ENCODE data around the gene UBAC2. TPM values are rescaled to one million over a fixed set of nuclear protein-coding genes. Genes with fewer than 3 reads are reported as not detected.

Gene UBAC2, protein sequence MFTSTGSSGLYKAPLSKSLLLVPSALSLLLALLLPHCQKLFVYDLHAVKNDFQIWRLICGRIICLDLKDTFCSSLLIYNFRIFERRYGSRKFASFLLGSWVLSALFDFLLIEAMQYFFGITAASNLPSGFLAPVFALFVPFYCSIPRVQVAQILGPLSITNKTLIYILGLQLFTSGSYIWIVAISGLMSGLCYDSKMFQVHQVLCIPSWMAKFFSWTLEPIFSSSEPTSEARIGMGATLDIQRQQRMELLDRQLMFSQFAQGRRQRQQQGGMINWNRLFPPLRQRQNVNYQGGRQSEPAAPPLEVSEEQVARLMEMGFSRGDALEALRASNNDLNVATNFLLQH
- total RNA-seq, result 79.1 TPM

DNA sequence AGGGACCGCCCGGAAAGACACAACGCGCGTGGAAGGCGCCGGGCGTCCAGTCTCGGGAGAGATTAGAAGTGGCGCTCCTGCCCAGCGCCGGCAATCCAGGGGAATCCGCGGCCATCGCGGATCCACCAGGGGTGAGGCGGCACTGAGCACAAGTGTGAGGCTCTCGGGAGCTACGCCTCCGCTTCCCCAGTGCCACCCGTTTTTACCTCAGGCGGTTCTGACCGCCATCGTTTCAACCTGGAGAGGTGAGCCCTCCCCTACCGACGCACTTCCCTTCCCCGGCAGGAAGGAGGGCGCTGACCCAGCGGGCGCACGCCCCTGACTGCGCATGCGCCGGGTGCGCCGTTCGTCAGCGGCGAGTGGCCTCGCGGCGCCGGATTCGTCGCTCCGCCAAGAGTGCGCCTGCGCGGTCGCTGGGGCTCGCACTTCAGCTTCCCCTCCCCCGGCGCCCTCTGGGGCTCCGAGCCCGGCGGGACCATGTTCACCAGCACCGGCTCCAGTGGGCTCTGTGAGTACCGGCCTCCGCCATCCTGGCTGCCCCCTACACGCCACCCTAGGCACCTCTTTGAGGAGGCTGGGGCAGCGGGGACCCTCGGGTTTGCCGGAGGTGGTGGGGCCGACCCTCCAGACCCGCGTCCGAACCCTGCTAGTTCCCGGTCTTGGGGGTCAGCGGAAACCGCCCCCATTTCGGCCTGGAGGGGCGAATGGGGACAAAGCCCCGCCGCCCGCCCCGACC lies at the start of gene UBAC2:
Gene UBAC2 (plus strand): TSS at position 423 of the 736 bp plus-strand sequence. CDS start 55 bp downstream, at position 478.
- DNase-seq, result peak; percentile 98

DNA sequence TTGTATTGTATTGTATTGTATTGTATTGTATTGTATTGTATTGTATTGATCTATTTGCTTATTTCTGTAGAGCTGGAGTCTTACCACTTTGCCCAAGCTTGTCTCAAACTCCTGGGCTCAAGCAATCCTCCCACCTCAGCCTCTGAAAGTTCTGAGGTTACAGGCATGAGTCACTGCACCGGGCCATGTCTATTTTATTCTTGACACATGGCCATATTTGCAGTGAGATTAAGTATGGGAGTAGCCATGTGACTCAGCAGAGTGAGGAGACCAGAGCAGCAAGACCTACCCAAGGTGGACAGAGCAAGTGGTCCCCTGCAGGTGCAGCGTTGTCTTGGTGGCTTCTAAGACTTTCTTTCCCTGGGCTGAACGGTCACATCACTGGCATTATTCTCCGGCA lies 49.1 kb upstream of the UBAC2 start:
- DNase-seq, result no peak

DNA sequence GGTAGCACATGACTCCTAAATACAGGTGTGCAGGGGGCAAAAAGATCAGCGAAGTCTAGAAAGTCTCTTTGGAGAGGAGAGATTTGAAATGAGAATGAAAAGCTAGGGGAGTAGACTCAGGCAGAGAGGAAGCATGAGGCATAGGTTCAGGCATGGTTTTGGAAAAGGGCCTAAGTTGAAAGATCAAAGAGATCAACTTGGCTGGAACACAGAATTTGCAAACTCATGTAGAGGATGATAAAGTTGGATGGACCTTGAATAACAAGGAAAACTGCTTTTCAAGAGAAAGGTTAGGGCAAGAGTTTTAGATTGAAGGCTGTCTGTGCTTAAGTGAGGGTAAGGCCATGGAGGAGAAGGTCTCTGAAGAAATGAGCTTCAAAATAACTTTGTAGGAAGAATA lies 47.4 kb upstream of the UBAC2 start:
- DNase-seq, result no peak

DNA sequence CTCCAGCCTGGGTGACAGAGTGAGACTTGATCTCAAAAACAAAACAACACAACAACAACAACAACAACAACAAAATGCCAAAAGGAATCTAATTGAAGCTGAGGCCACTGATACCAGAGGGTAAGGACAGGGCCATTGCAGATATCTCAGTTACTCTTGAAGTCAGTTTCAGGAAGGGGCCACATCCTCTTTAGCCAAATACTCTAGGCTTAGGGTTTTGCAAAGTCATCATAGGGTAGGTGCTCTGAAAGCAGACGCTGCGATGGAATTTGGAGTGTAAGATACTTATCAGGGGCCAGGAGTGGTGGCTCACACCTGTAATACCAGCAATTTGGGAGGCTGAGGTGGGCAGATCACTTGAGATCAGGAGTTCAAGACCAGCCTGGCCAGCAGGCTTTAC lies 46.6 kb upstream of the UBAC2 start:
- no peak for DNase-seq

DNA sequence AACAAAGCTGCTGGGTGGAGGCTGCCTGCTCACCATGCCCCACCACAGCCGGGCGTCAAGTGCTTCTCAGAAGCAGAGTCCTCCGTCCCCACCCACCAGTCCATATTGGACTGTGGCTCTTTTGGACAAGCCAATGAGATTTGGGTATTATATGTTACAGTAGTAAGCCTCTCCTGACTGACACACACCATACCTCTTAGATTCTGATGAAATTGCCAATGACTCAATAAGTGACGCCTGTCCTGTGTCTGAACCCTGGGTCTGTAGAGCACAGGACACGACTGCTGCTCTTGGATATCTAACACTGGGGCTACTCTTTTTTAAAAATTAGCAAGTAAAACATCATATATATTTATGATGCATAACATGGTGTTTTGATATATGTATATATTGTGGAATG lies 44.8 kb upstream of the UBAC2 start:
- DNase-seq, result no peak

DNA sequence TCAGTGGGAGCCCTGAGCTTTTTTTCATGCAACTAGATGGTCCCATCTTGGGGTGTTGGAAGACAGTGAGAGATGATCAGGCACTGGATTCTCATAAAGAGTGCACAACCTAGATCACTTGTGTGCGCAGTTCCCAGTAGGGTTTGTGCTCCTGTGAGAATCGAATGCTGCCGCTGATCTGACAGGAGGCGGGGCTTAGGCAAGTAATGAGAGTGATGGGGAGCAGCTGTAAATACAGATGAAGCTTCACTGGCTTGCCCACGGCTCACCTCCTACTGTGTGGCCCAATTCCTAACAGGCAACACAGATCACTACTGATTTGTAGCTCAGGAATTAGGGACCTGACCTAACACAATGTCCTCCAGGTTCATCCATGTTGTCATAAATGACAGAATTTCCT lies 43.6 kb upstream of the UBAC2 start:
- no peak for DNase-seq

DNA sequence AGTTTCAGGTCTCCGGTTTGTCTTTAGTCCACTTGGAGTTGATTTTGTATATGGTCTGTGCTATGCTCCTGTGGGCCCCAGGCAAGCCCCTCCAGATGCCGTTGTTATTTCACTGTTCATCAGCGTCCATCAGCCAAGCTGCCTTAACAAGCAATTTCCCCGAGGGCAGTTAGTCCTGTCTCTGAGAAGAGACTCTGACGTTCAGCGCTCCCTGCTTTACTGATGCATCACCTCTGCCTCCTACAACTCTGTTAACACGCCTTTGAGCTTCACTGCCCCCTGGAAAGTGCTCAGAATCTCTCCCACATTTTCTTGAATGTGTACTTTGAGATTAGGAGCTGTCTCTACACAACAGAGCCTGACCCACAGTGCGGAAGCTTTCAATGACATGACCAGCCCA lies 41.8 kb upstream of the UBAC2 start:
- DNase-seq, result no peak

DNA sequence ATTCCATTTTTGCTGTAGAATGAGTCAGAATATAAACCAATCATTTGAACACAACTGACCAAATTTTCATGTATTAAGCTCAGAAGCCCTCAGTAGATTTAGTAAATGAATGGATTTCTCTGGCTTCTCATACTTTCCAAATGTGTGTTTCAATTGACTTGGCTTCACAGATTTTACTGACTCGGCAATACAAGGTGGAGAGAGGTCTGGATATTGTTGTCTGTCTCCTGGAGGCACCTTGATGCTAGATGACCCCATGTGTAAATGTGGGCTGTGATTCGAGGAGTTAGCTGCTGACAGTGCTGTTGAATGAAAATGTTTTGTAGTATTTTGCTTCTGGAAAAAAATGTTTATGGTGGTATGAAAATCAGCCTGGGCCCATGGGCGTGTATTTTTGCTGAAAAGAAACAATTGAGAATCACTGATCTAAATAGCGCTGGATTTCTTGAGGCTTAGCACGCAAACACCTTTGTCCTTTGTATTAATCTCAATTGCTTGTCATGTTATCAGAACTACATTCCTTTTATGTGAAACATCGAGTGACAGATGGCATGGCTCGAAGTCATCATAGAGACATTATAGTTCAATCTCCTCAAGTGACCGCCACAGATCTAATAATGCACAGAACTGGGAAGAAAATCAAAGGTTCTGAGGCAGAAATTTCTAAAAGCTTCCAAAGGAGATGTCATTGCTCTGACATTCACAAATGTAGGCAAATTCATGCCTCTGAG lies 41.2 kb upstream of the UBAC2 start:
- no peak for DNase-seq

DNA sequence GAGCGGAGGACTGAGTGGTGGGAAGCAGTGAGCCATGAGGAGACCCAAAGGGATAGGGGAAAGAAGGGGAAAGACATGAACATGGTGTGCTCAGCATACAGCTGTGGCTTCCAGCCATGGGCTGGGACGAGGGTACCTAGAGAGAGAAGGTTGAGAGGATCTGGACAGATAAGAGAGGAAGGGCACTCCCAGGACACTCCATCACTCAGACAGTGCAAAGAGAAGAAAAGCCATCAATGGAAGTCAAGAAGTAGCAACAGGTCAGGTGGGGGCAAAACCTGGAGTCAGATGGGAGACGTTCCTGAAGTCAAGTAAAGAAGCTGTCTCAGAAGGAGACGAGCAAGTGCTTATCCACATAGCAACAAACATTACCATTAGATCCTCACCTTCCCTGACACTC lies 40.2 kb upstream of the UBAC2 start:
- DNase-seq, result no peak

DNA sequence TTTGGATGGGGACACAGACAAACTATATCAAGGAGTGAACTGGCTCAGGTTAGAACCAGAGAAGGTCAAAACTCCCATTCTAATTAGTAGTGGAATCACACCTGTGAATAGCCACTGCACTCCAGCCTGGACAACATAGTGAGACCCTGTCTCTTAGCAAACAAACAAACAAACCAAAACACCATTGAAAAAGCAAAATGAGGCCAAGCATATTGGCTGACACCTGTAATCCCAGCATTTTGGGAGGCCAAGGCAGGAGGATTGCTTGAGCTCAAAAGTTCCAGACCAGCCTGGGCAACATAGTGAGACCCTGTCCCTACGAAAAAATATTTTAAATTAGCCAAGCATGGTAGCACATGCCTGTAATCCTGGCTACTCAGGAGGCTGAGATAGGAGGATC lies 39.1 kb upstream of the UBAC2 start:
- no peak for DNase-seq

DNA sequence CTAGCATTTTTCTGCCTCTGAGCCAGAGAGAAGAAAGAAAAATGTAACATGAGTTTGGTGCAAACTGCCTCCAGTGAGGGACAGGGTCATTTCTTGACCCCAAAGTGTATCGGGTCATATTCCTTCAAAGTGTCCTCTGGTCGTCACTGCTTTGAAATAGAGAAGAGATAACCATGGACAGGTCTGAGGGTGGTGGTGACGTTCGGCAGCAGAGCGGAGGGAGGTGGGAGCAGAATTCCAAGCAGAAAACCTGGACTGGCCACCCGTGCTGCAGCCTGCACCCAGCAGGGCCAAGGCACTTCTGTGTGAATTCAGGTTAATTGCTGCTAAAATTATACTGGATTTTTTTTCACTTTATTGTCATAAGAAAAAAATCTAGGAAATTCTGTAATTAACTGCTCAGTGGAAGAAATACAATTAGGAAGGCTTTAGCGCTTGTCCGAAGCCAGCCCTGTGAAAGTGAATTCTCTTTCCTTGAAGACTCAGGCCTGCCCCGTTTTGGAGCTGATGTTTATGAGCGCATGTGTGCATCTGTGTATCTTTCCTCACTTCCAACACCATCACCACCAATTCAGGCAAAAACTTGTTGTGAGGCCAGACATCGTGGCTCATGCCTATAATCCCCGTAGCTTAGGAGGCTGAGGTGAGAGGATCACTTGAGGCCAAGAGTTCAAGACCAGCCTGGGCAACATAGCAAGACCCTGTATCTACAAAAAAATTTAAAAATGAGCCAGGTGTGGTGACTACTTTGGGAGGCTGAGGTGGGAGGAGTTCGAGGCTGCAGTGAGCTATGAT lies 37.9 kb upstream of the UBAC2 start:
- DNase-seq, result no peak

DNA sequence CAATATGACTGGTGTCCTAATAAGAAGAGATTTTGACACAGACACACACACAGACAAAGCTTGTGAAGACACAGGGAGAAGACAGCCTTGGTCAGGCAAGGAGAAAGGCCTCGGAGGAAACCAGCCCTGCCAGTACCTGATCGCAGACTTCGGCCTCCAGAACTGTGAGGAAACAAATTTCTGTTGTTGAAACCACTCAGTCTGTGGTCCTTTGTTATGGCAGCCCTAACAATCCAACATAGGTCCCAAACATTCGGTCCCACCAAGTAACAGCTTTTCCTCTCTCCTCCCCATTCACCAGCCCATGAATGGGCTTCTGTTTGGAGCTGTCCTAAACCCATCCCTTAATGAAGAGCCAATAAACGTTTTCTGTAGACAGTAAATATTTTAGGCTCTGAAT lies 36.4 kb upstream of the UBAC2 start:
- no peak for DNase-seq

DNA sequence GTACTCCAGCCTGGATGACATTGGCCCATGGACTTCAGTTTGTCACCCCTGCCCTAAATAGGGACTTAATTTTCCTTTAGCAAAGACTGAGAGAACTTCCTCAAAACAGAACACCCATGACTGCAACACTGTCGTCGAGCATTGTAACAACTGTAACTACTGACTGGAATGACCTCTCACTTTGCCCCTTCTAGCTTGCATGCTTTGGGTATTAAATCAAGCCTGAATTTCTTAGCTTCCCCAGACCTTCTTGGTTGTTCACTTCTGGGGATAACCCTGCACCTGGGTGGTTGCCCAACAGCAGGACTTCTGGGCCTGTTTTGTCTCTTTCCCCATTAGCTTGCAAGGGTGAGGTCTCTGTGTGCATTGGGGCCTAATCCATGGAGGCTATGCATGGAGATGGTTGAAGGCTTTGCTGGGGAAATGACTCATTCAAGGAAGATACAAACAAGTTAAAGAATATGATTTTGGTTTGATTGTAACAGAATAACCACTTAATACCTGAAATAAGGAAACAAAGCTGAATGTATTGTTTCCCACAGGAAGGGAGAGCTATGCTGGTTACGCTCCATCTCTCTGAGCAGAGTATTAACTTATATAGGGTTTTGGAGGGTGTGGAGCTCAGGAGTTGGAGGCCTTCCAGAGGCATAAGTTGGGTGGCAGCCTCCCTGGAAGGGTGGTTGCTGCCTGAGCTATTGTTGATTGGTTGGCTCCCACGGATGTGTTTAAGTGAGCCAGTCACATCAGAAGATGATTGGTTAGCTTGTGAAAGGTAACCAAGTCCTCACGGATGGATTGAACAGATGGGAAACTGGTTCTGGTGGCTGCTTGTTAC lies 34.7 kb upstream of the UBAC2 start:
- DNase-seq, result no peak

DNA sequence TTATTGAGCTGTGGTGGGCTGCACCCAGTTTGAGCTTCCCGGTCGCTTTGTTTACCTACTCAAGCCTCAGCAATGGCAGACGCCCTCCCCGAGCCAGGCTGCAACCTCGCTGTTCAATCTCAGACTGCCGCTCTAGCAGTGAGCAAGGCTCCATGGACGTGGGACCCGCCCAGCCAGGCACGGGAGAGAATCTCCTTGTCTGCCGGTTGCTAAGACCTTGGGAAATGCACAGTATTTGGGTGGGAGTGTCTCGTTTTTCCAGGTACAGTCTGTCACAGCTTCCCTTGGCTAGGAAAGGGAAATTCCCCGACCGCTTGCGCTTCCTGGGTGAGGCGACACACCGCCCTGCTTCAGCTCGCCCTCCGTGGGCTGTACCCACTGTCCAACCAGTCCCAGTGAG lies 27.7 kb upstream of the UBAC2 start:
- DNase-seq, result no peak

DNA sequence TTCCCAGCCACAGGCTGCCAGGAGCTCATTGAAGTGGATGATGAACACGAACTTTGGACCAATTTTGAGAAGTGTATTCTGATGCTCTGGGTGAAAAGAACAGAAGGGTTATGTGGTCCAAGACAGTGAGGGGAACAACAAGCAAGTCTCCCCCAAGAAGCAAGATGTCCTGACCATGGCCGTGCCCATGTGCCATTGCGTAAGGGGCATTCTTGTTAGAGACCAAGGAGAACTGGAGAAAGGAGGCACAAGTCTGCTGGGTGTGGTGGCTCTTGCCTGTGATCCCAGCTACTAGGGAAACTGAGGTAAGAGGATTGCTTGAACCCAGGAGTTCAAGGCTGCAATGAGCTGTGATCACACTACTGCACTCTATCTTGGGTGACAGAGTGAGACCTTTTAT lies 27.0 kb upstream of the UBAC2 start:
- no peak for DNase-seq

DNA sequence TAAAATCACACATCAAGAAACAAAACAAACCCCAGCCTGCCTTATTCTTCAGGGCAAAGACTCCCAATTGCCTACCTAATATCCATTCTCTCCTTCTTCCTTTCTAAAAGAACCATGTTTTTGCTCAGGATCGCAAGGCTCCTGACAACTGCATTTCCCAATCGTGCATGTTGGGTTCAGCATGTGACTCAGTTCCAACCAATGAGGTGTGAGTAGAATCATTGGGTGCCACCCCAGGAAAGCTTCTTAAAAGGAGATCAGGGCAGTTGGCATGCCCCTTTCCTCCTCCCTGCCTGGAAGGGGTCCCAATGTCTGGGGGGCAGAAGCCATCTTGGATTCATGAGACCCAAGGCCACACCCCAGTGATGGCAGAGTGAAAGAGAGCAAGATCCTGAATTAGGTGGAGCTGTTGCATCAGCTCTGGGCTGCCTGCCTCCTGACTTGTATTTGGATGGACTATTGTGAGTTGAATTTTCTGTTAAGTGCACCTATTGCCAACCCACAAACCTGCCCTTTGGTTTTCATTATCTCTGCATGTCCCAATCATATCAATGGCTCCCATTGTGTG lies 26.0 kb upstream of the UBAC2 start:
- no peak for DNase-seq

DNA sequence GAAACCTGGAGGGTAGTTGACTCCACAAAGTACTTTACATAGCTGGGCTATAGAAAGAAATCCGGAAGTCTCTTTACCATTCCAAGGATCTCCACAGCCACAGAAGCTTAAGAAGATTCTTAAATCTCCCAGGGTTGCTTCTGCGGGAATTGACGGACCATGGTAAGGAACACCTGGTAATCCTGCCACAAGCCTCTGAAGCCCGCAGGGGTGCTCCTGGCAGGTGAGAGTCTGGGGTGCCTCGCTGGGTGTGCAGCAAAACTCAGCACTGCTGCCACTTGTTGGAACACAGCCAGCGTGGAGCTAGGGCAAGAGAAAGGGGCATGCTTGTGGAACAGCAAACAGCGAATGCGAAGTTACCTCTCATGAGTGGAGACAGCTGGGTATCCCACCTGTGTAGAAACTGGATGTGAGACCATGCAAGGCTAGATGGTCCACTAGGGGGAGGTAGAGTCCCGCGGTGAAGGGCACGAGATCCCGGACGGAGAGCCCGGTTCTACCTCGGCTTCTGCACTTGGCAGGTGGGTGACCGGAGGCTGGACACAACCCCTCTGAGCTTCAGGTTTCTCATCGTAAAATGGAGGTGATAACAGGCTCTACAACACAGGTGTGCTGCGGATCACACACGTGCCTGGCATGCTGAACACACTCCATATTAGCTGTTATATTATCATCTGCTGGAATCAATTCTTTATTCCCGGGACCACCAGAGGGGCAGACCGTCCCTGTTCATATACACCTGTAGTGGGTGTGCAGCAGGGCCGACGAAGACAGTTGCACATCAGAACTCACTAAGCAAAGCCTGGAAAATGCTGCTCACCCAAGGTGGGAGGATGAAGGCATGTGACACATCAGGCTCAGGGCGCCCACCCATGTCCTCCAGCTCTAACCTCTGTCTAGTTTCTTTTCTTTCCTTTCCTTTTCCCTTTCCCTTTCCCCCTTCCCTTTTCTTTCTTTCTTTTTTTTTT lies 24.1 kb upstream of the UBAC2 start:
- DNase-seq, result peak; percentile 79

DNA sequence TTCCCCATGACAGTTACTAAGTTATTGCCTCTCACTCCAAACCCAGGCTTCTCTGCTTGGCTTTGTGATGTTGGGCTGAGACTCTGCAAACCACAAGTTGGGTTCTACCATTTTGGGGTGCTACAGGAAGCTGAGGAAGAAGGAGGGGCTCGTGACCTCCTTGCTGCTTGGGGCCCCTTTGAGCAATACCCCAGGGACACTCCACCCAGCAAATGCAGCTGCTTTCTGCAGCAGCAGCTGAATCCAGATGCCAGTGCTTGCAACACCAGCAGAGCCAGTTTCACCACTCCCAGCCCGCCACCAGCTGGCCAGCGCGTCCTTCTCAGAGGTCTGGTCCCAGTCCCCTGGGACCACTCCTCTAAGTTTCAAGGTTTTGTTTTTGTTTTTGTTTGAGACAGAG lies 22.0 kb upstream of the UBAC2 start:
- no peak for DNase-seq

DNA sequence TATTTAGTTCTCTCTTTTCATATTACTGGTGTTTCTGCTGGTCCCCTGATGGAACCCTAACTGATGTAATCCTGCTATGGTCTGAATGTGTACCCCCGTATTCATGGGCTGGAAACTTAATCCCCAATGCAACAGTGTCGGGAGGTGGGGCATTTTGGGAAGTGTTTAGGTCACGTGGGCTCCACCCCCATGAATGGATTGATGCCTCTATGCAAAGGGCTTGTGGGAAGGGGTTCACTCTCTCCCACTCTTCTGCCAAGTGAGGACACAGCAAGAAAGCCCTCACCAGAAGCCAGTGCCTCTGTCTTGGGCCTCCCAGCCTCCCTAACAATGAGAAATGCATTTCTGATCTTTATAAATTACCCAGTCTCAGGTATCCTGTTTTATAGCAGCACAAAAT lies 21.2 kb upstream of the UBAC2 start:
- no peak for DNase-seq

DNA sequence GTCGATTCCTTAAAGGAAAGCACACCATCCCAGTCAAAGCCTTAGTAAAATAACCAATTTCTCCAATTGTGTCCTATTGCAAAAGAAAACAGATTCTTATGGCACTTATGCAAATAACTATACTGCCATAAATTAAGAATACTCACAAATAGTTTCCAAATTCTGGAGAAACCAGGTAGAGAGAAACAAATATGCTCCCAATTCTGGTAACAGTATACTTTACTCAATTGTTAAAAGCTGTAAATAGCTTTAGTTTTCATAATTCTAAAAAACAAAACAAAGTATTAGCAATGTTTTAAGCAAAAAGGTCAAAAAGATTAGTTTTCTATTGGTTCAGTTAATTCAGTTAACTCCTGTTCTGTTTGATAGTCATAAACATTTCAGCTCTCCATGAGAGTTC lies 18.2 kb upstream of the UBAC2 start:
- no peak for DNase-seq

All from tongue (tissue), 2 donors.